GM18907 (cell line): ENCODE measurements around the gene RIPOR3.
"Not testable (repeated sequence)": the region's sequence is repeated elsewhere in the genome, so short reads cannot be mapped to it uniquely, and the experiment has no call there.

Experiments used
- ATAC-seq: cut with Tn5 transposase; IDR thresholded peaks from one replicate; pipeline ENCODE4 v1.9.1; 2021; ENCODE audit warnings: mild to moderate bottlenecking, moderate library complexity; ENCODE audit not compliant: unreplicated experiment

RIPOR3 gene

GRCh38 chr20:50724851-50725723 lies 33.7 kb upstream of the RIPOR3 start:
- no peak for ATAC-seq

- no peak for ATAC-seq
Observed at GRCh38 chr20:50724112-50724725, 32.9 kb upstream of the RIPOR3 start.

GRCh38 chr20:50723672-50724071 lies 32.3 kb upstream of the RIPOR3 start:
- ATAC-seq = no peak

- no peak for ATAC-seq
Observed at GRCh38 chr20:50722424-50723155, 31.2 kb upstream of the RIPOR3 start.

- ATAC-seq = no peak
Observed at GRCh38 chr20:50721881-50722281, 30.5 kb upstream of the RIPOR3 start.

- ATAC-seq = no peak
Observed at GRCh38 chr20:50720582-50720981, 29.2 kb upstream of the RIPOR3 start.

GRCh38 chr20:50720026-50720425 lies 28.7 kb upstream of the RIPOR3 start:
- ATAC-seq = no peak

GRCh38 chr20:50719328-50719727 lies 28.0 kb upstream of the RIPOR3 start:
- no peak for ATAC-seq

- no peak for ATAC-seq
Observed at GRCh38 chr20:50717974-50718761, 26.8 kb upstream of the RIPOR3 start.

- ATAC-seq = no peak
Observed at GRCh38 chr20:50717312-50717711, 26.0 kb upstream of the RIPOR3 start.

GRCh38 chr20:50716518-50716917 lies 25.2 kb upstream of the RIPOR3 start:
- no peak for ATAC-seq

- no peak for ATAC-seq
Observed at GRCh38 chr20:50715694-50716093, 24.4 kb upstream of the RIPOR3 start.

- ATAC-seq = not testable (repeated sequence)
Observed at GRCh38 chr20:50714426-50714825, 23.1 kb upstream of the RIPOR3 start.

- ATAC-seq = no peak
Observed at GRCh38 chr20:50713657-50714101, 22.3 kb upstream of the RIPOR3 start.

GRCh38 chr20:50712771-50713656 lies 21.7 kb upstream of the RIPOR3 start:
- ATAC-seq = no peak

GRCh38 chr20:50711113-50711825 lies 19.9 kb upstream of the RIPOR3 start:
- ATAC-seq = no peak

GRCh38 chr20:50710492-50711063 lies 19.2 kb upstream of the RIPOR3 start:
- no peak for ATAC-seq

- ATAC-seq = no peak
Observed at GRCh38 chr20:50709636-50709973, 18.3 kb upstream of the RIPOR3 start.
